Left forelimb (tissue), 1 donor: ENCODE results near the gene FBXL4.
"Not testable (repeated sequence)": the region's sequence is repeated elsewhere in the genome, so short reads cannot be mapped to it uniquely, and the experiment has no call there.

Source experiments
- DNase-seq: peaks from one replicate; pipeline ENCODE4 v3.0.0-alpha.2; 2018; ENCODE audit warnings: low spot score

The FBXL4 gene

GRCh38 chr6:98945311-98946115, 2.2 kb downstream of the FBXL4 start:
- DNase-seq, result no peak

GRCh38 chr6:98944598-98945081, 3.1 kb downstream of the FBXL4 start:
- no peak for DNase-seq

GRCh38 chr6:98944168-98944567, 3.6 kb downstream of the FBXL4 start:
- no peak for DNase-seq

- DNase-seq, result no peak
Measured at GRCh38 chr6:98942263-98942803, 5.4 kb downstream of the FBXL4 start.

- no peak for DNase-seq
Measured at GRCh38 chr6:98941319-98941718, 6.4 kb downstream of the FBXL4 start.

- no peak for DNase-seq
Measured at GRCh38 chr6:98937351-98937750, 10.4 kb downstream of the FBXL4 start.

- DNase-seq, result no peak
Measured at GRCh38 chr6:98932381-98932780, 15.4 kb downstream of the FBXL4 start.

GRCh38 chr6:98931696-98932095, 16.1 kb downstream of the FBXL4 start:
- DNase-seq, result no peak

- DNase-seq, result no peak
Measured at GRCh38 chr6:98929498-98930060, 18.2 kb downstream of the FBXL4 start.

GRCh38 chr6:98928688-98929087, 19.1 kb downstream of the FBXL4 start:
- no peak for DNase-seq

GRCh38 chr6:98927534-98927933, 20.2 kb downstream of the FBXL4 start:
- DNase-seq, result no peak

GRCh38 chr6:98925831-98926230, 21.9 kb downstream of the FBXL4 start:
- no peak for DNase-seq

GRCh38 chr6:98924647-98925046, 23.1 kb downstream of the FBXL4 start:
- no peak for DNase-seq

GRCh38 chr6:98920904-98921431, 26.8 kb downstream of the FBXL4 start:
- no peak for DNase-seq

- DNase-seq, result not testable (repeated sequence)
Measured at GRCh38 chr6:98910946-98911345, 36.8 kb downstream of the FBXL4 start.

- DNase-seq, result no peak
Measured at GRCh38 chr6:98909236-98909635, 38.5 kb downstream of the FBXL4 start.

- DNase-seq, result not testable (repeated sequence)
Measured at GRCh38 chr6:98906342-98906741, 41.4 kb downstream of the FBXL4 start.

GRCh38 chr6:98905759-98906158, 42.0 kb downstream of the FBXL4 start:
- DNase-seq, result no peak

GRCh38 chr6:98904096-98904495, 43.6 kb downstream of the FBXL4 start:
- DNase-seq, result no peak

GRCh38 chr6:98900706-98901105, 47.0 kb downstream of the FBXL4 start:
- DNase-seq, result no peak

- DNase-seq, result no peak
Measured at GRCh38 chr6:98894810-98895209, 52.9 kb downstream of the FBXL4 start.

GRCh38 chr6:98887650-98888049, 60.1 kb downstream of the FBXL4 start:
- no peak for DNase-seq

GRCh38 chr6:98885330-98885729, 62.4 kb downstream of the FBXL4 start:
- no peak for DNase-seq
